GM18508 (cell line): ENCODE results near the gene EIF5A.

ENCODE experiments used
- ATAC-seq: cut with Tn5 transposase; IDR thresholded peaks from one replicate; pipeline ENCODE4 v1.9.1; 2021; ENCODE audit warnings: moderate number of reproducible peaks; ENCODE audit not compliant: insufficient read depth, unreplicated experiment

EIF5A gene

GRCh38 chr17:7352503-7352889 lies 45.1 kb downstream of the EIF5A start:
- ATAC-seq, result no peak

DNA sequence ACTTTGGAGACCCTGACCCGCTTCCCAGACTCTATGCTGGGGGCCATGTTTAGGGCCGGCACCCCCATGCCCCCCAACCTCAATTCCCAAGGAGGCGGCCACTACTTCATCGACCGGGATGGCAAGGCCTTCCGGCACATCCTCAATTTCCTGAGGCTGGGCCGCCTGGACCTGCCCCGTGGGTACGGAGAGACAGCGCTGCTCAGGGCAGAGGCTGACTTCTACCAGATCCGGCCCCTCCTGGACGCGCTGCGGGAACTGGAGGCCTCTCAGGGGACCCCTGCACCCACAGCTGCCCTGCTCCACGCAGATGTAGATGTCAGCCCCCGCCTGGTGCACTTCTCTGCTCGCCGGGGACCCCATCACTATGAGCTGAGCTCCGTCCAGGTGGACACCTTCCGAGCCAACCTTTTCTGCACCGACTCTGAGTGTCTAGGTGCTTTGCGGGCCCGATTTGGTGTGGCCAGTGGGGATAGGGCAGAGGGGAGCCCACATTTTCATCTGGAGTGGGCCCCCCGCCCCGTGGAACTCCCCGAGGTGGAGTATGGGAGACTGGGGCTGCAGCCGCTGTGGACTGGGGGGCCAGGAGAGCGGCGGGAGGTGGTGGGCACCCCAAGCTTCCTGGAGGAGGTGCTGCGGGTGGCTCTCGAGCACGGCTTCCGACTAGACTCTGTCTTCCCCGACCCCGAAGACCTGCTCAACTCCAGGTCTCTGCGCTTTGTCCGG lies 45.6 kb downstream of the EIF5A start:
- no peak for ATAC-seq

- no peak for ATAC-seq
These were observed 46.9 kb downstream of the EIF5A start for GRCh38 chr17:7354262-7354843.

GRCh38 chr17:7355053-7355452 lies 47.6 kb downstream of the EIF5A start, which contains the start of gene TMEM95:
Gene TMEM95 (plus strand): TSS chr17:7355156. CDS start chr17:7355205, 49 bp downstream.
- no peak for ATAC-seq

DNA sequence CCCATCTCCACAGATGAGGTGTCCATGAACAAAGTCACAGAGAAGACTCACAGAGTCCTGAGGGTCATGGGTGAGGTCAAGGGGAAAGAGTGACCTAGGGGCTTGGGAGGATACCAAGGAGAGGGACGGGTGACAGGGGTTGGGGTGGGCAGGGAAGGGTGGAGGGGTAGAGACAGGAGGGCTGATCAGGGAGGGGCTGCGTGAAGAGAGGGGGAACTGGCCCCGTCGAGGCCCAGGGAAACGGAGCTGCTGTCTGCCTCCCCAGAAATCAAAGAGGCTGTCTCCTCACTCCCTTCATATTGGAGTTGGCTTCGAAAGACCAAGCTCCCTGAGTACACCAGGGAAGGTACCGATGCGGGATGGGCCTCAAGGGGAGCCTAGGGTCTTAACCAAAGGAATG lies 48.1 kb downstream of the EIF5A start:
- ATAC-seq, result no peak

GRCh38 chr17:7356072-7356549 lies 48.7 kb downstream of the EIF5A start:
- ATAC-seq, result no peak

- ATAC-seq, result no peak
These were observed 49.3 kb downstream of the EIF5A start for GRCh38 chr17:7356756-7357155.

- ATAC-seq, result no peak
These were observed 50.0 kb downstream of the EIF5A start for GRCh38 chr17:7357381-7357780.

GRCh38 chr17:7361906-7362305 lies 54.5 kb downstream of the EIF5A start:
- ATAC-seq, result no peak
